SK-N-SH (cell line): Measurements from ENCODE around the gene PRSS3. TPM values are rescaled to one million over a fixed set of nuclear protein-coding genes. Genes with fewer than 3 reads are reported as not detected.
"Not testable (repeated sequence)": the region's sequence is repeated elsewhere in the genome, so short reads cannot be mapped to it uniquely, and the experiment has no call there.

Experiments
- CTCF ChIA-PET: fragments of 300-600, 350-600 bp; formaldehyde crosslinking; extraction: SDS; loops from one replicate; lab custom pipeline; 2021; lab: Yijun Ruan, JAX
- POLR2A ChIA-PET: fragments of 350-600 bp; sonication (Branson Sonifier 250); formaldehyde crosslinking; extraction: SDS; loops from one replicate; lab custom pipeline; 2020; ENCODE audit warnings: antibody characterized with exemption, inconsistent platforms; lab: Yijun Ruan, JAX
- DNase-seq: peaks from one replicate; pipeline ENCODE4 v3.0.0; 2012
- H2AFZ ChIP-seq: fragments of 200-600 bp; sonication (generic); 2 replicates; pipeline ENCODE4 v1.8.1; 2016; ENCODE audit warnings: antibody characterized with exemption, mild to moderate bottlenecking, low read depth
- H3F3A ChIP-seq: fragments of 200-600 bp; sonication (generic); replicated peaks from 2 replicates; pipeline ENCODE3; 2016; ENCODE audit warnings: antibody characterized with exemption, mild to moderate bottlenecking; ENCODE audit not compliant: insufficient read depth
- H3K27ac ChIP-seq, 2 experiments: fragments of 200-500 bp in 1 of 2; fragments of 200-600 bp in 1 of 2; sonication (Bioruptor generic) in 1 of 2; sonication (generic), shearing (Covaris generic) in 1 of 2; 2 replicates each; pipeline versions ENCODE4 v1.5.1 to v1.6.1; 2014 to 2016; ENCODE audit warnings: low read depth in 2 of 2, inconsistent platforms in 1 of 2, low read length in 1 of 2, mild to moderate bottlenecking in 1 of 2, mixed read lengths in 1 of 2
- H3K27me3 ChIP-seq: fragments of 200-600 bp; sonication (generic), shearing (Covaris generic); 2 replicates; pipeline ENCODE4 v1.6.1; 2016; ENCODE audit warnings: mixed run types; ENCODE audit not compliant: insufficient read depth
- H3K36me3 ChIP-seq, 2 experiments: fragments of 200-500 bp in 1 of 2; fragments of 200-600 bp in 1 of 2; sonication (Bioruptor generic) in 1 of 2; sonication (generic) in 1 of 2; replicated peaks in 1 of 2; 2 replicates each; pipeline versions ENCODE3 to v1.5.1; 2014 to 2016; ENCODE audit warnings: low read length in 1 of 2, mild to moderate bottlenecking in 1 of 2; ENCODE audit not compliant: insufficient read depth in 2 of 2, control insufficient read depth in 1 of 2
- H3K4me1 ChIP-seq, 2 experiments: fragments of 200-500 bp in 1 of 2; fragments of 200-600 bp in 1 of 2; sonication (Bioruptor generic) in 1 of 2; sonication (generic), shearing (Covaris generic) in 1 of 2; 2 replicates each; pipeline versions ENCODE4 v1.5.1 to v1.6.1; 2014 to 2016; ENCODE audit warnings: low read depth in 1 of 2, low read length in 1 of 2, mixed run types in 1 of 2; ENCODE audit not compliant: insufficient read depth in 2 of 2, control insufficient read depth in 1 of 2
- H3K4me2 ChIP-seq: fragments of 200-600 bp; sonication (generic), shearing (Covaris generic); 2 replicates; pipeline ENCODE4 v1.6.1; 2017; ENCODE audit warnings: mixed run types
- H3K4me3 ChIP-seq, 2 experiments: fragments of 200-500 bp in 1 of 2; fragments of 200-600 bp in 1 of 2; sonication (Bioruptor generic) in 1 of 2; sonication (generic), shearing (Covaris generic) in 1 of 2; 2 replicates each; pipeline versions ENCODE4 v1.5.1 to v1.8.1; 2014 to 2016; ENCODE audit warnings: low read depth in 2 of 2, inconsistent platforms in 1 of 2, low read length in 1 of 2, mild to moderate bottlenecking in 1 of 2, mixed read lengths in 1 of 2, moderate library complexity in 1 of 2
- H3K79me2 ChIP-seq: fragments of 200-600 bp; sonication (generic); 2 replicates; pipeline ENCODE4 v1.8.1; 2017; ENCODE audit warnings: mild to moderate bottlenecking; ENCODE audit not compliant: insufficient read depth
- H3K9ac ChIP-seq: fragments of 200-600 bp; sonication (generic); 2 replicates; pipeline ENCODE4 v1.6.1; 2017; ENCODE audit warnings: mixed run types
- H3K9me2 ChIP-seq: fragments of 200-600 bp; sonication (generic); 2 replicates; pipeline ENCODE4 v1.6.1; 2017; ENCODE audit warnings: mixed run types
- H3K9me3 ChIP-seq: fragments of 200-600 bp; sonication (generic); 2 replicates; pipeline ENCODE4 v1.6.1; 2017; ENCODE audit warnings: mixed run types, mild to moderate bottlenecking, moderate library complexity
- H4K20me1 ChIP-seq: fragments of 200-600 bp; sonication (generic); 2 replicates; pipeline ENCODE4 v1.6.1; 2017; ENCODE audit warnings: mild to moderate bottlenecking, mixed run types; ENCODE audit not compliant: insufficient read depth
- CHD2 ChIP-seq: fragments of 150-350 bp; IDR thresholded peaks from 2 replicates; pipeline ENCODE4 v1.6.1; 2018; ENCODE audit warnings: low read length; ENCODE audit not compliant: partially characterized antibody
- FOSL2 ChIP-seq: IDR thresholded peaks from 2 replicates; pipeline ENCODE4 v1.4.0; 2012; ENCODE audit warnings: low read depth, mild to moderate bottlenecking, moderate library complexity, borderline replicate concordance
- FOXM1 ChIP-seq: IDR thresholded peaks from 2 replicates; pipeline ENCODE4 v1.4.0; 2012; ENCODE audit warnings: low read depth, mild to moderate bottlenecking
- IRF3 ChIP-seq: fragments of 150-350 bp; IDR thresholded peaks from 2 replicates; pipeline ENCODE4 v1.6.1; 2016; ENCODE audit warnings: mild to moderate bottlenecking, low read depth, low read length
- JUND ChIP-seq: IDR thresholded peaks from 2 replicates; pipeline ENCODE4 v1.4.0; 2012
- MAX ChIP-seq: IDR thresholded peaks from 2 replicates; pipeline ENCODE4 v1.4.0; 2012; ENCODE audit warnings: low read depth
- RAD21 ChIP-seq: IDR thresholded peaks from 2 replicates; pipeline ENCODE4 v1.6.1; 2012; ENCODE audit warnings: mild to moderate bottlenecking, low read length
- RCOR1 ChIP-seq: fragments of 150-350 bp; IDR thresholded peaks from 2 replicates; pipeline ENCODE4 v1.6.1; 2017; ENCODE audit warnings: antibody characterized with exemption, low read length
- SMC3 ChIP-seq: IDR thresholded peaks from 2 replicates; pipeline ENCODE4 v1.6.1; 2012; ENCODE audit warnings: low read depth, low read length, improper control_type of control experiment
- TCF12 ChIP-seq: IDR thresholded peaks from 2 replicates; pipeline ENCODE4 v1.4.0; 2012
- YY1 ChIP-seq: IDR thresholded peaks from 2 replicates; pipeline ENCODE4 v1.4.0; 2012; ENCODE audit warnings: low read depth, mild to moderate bottlenecking
- WGBS: methylation state at CpG from one replicate; pipeline ENCODE4 v1.1.6; 2017; ENCODE audit warnings: low lambda C conversion rate; 5-methylcytosine and 5-hydroxymethylcytosine counted together
- polyA plus RNA-seq, 3 experiments: library from polyadenylated mRNA; depleted of rRNA; stranded (reverse); fragments of >200 nt; gene quantifications; 2 replicates each; pipeline ENCODE4 v1.2.3, GENCODE V29; 2012
- TF ChIP-seq, protein P1 (sequence below): fragments of 200-600 bp; sonication (generic); IDR thresholded peaks from 2 replicates; pipeline ENCODE4 v1.6.1; 2017; ENCODE audit warnings: antibody characterized with exemption, mild to moderate bottlenecking, moderate library complexity

PRSS3 gene
- polyA plus RNA-seq, 1 of the 3 experiments (the other 2 are of a cell fraction): 4.7 TPM

DNA sequence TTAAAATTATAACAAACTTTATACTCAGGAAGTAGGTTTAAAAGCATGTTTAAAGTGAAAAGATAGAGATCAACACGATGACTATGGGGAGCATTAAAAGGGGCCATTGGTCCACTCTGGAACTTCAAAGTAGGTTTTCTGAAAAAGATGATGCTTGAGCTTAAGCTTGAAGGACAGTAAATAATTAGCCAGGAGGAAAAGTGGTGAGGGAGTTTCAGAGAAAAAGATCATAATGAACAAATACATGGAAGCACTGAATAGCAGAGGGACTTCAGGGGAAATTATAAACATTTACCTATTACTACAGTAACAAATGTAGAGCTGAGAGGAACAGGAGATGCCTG is 13.6 kb downstream of the PRSS3 start:
- CTCF ChIA-PET: interaction anchor here (1.5 kb wide), 1 partner anchor 265 kb away, joined by 4 read pairs; no protein-coding TSS in a partner anchor
- H2AFZ ChIP-seq, H3K27me3 ChIP-seq, H3K36me3 ChIP-seq, H4K20me1 ChIP-seq, H3F3A ChIP-seq, H3K4me3 ChIP-seq, DNase-seq, POLR2A ChIA-PET, H3K27ac ChIP-seq, H3K9ac ChIP-seq, H3K79me2 ChIP-seq, H3K9me3 ChIP-seq, H3K4me2 ChIP-seq, H3K4me1 ChIP-seq, H3K9me2 ChIP-seq: not testable (repeated sequence)
- 87% methylated on average over 1 of the region's 1 CpG for WGBS

DNA sequence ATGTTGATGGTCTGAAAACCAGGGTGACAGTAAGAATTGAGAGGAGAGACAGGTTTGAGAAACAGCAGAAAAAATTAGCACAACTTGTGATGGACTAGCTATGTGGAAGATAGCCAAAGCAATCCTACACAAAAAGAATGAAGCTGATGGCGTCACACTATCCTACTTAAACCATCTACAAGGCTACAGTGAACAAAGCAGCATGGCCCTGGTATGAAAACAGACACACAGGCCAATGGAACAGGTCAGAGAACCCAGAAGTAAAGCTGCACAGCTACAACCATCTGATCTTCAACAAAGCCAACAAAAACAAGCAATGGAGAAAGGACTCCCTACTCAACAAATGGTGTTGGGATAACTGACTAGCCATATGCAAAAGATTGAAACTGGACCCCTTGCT is 14.1 kb downstream of the PRSS3 start:
- DNase-seq: no peak
- H3F3A ChIP-seq: peaks cover 11% of the 10 kb centered on the region
- H3K9me3 ChIP-seq: no peaks in the 10 kb centered on the region
- POLR2A ChIA-PET: no interaction called here
- H3K4me1 ChIP-seq: peaks cover 0 to 2% of the 10 kb centered on the region in 2 experiments; a peak in 1 of 4 replicates
- H3K9me2 ChIP-seq: no peaks in the 10 kb centered on the region
- H3K4me2 ChIP-seq: no peak overlapping the region
- no peak overlapping the region for H3K27ac ChIP-seq
- H3K79me2 ChIP-seq: no peaks in the 10 kb centered on the region
- no peak overlapping the region for H3K4me3 ChIP-seq
- CTCF ChIA-PET: interaction anchor here (1.5 kb wide), 1 partner anchor 265 kb away, joined by 4 read pairs; no protein-coding TSS in a partner anchor
- no peaks in the 10 kb centered on the region for H4K20me1 ChIP-seq
- H2AFZ ChIP-seq: no peak overlapping the region
- H3K9ac ChIP-seq: no peak overlapping the region
- no peaks in the 10 kb centered on the region for H3K27me3 ChIP-seq
- no peaks in the 10 kb centered on the region for H3K36me3 ChIP-seq
- 63% methylated on average over 1 of the region's 1 CpG for WGBS
- TF ChIP-seq RCOR1: no peak

GRCh38 chr9:33813712-33814641 is 18.6 kb downstream of the PRSS3 start:
- H3K9ac ChIP-seq: no peak overlapping the region
- CTCF ChIA-PET: interaction anchor here (0.6 to 6.6 kb wide), 50 partner anchors 8 to 790 kb away, joined by 3 to 57 read pairs (median 4); partner anchors contain the start of gene PRSS3
- H3F3A ChIP-seq: peaks cover 21% of the 10 kb centered on the region
- H3K9me3 ChIP-seq: no peaks in the 10 kb centered on the region
- H4K20me1 ChIP-seq: peaks cover 7% of the 10 kb centered on the region
- H3K27me3 ChIP-seq: no peaks in the 10 kb centered on the region
- H3K79me2 ChIP-seq: peaks cover 17% of the 10 kb centered on the region
- no peak overlapping the region for H2AFZ ChIP-seq
- peaks cover 0 to 5% of the 10 kb centered on the region in 2 experiments; a peak in 2 of 4 replicates for H3K4me1 ChIP-seq
- TF ChIP-seq IRF3: no peak
- TF ChIP-seq, protein P1, sequence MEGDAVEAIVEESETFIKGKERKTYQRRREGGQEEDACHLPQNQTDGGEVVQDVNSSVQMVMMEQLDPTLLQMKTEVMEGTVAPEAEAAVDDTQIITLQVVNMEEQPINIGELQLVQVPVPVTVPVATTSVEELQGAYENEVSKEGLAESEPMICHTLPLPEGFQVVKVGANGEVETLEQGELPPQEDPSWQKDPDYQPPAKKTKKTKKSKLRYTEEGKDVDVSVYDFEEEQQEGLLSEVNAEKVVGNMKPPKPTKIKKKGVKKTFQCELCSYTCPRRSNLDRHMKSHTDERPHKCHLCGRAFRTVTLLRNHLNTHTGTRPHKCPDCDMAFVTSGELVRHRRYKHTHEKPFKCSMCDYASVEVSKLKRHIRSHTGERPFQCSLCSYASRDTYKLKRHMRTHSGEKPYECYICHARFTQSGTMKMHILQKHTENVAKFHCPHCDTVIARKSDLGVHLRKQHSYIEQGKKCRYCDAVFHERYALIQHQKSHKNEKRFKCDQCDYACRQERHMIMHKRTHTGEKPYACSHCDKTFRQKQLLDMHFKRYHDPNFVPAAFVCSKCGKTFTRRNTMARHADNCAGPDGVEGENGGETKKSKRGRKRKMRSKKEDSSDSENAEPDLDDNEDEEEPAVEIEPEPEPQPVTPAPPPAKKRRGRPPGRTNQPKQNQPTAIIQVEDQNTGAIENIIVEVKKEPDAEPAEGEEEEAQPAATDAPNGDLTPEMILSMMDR: peak; percentile 67
- TF ChIP-seq MAX: no peak
- peak; percentile 78 for TF ChIP-seq FOXM1
- TF ChIP-seq RAD21: peak; percentile 65
- no peak for TF ChIP-seq JUND
- TF ChIP-seq TCF12: no peak
- 0 out of 2 replicates have a peak, but pooled peaks have one; percentile 12 for TF ChIP-seq FOSL2
- no peak for TF ChIP-seq YY1
- no peak for TF ChIP-seq CHD2
- peak; percentile 51 for TF ChIP-seq SMC3
- TF ChIP-seq, all 33 proteins: peak for 5
- WGBS: 85% methylated on average over 8 of the region's 8 CpGs
- DNase-seq: peak; percentile 41
- Histone ChIP-seq H3K4me2 (peak overlapping the region; percentile 29; the same call in 1 of the 2 replicates), H3K9me2 (no peaks in the 10 kb centered on the region), H3K27ac (peak overlapping the region in 1 of 2 experiments; percentile 63; a peak in 2 of 4 replicates), H3K36me3 (no peaks in the 10 kb centered on the region), H3K4me3 (no peak overlapping the region)
- POLR2A ChIA-PET: interaction anchor here (0.5 to 0.6 kb wide), 2 partner anchors 80 to 89 kb away, joined by 3 to 4 read pairs; no protein-coding TSS in a partner anchor
